NCI-H128 (cell line): ENCODE data around the gene PSMA8.
A peak's percentile ranks its signal among the peaks of the same experiment; 100 is the strongest.
"Not testable (repeated sequence)": the region's sequence is repeated elsewhere in the genome, so short reads cannot be mapped to it uniquely, and the experiment has no call there.

Experiments used
- DNase-seq: peaks from one replicate; lab custom pipeline; 2025; ENCODE audit not compliant: unreplicated experiment; lab: John Stamatoyannopoulos, UW

Gene PSMA8

DNA sequence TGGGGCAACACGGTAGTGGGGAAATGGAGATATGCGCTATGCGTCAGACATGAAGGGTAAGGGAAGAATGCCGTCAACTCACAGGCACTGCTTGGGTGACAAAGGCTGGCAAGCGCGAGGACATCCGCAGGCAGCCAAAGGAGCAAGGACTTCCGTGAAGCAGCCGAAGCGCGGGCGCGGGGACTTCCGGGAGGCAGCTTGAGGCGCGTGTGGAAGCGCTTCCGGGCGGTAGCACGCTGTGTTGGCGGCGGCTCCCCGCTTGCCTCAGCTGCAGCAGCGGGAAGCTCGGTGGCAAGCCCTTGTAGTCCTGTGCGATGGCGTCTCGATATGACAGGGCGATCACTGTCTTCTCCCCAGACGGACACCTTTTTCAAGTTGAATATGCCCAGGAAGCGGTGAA, at the start of gene PSMA8:
TSS of gene PSMA8 (plus strand) at position 218 of the 400 bp plus-strand sequence. CDS start at position 315, 97 bp downstream.
- no peak for DNase-seq

DNA sequence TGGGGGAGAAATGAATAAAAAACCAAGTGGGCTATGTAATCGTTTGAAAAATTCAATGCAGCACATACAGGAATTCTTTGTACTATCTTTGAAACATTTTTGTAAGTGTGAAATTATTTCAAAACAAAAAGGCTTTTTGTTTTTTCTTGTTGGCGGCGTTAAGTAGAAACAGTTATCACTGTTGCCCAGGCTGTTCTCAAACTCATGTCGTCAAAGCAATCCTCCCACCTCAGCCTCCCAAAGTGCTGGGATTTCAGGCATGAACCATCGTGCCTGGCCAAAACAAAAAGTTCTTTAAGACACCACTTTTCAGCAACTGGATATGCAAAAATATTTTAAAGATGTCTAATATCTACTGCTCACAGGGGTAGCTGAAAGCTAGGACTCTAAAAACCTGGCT, 48.6 kb upstream of the PSMA8 start:
- no peak for DNase-seq

DNA sequence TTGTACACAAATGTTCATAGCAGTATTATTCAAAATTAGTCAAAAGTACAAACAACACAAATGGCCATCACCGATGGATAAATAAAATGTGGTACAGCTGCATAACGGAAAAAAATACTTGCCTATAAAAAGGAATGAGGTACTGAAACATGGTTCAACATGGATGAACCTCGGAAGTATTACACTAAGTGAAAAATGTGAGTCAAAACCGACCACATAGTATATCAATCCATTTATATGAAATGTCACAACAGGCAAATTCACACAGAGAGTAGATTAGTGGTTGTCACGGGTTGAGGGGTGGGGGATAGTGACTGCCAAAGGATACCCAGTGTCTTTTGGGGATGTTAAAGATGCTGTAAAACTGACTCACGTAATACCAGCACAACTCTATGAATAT, 46.7 kb upstream of the PSMA8 start:
- DNase-seq, result no peak

- DNase-seq, result no peak
Measured at GRCh38 chr18:26088487-26088886, 45.2 kb upstream of the PSMA8 start.

GRCh38 chr18:26089293-26090129, 44.2 kb upstream of the PSMA8 start:
- no peak for DNase-seq

- DNase-seq, result peak; percentile 87
Measured at GRCh38 chr18:26090130-26091046, 43.3 kb upstream of the PSMA8 start, which contains the start of gene SS18. Gene SS18 (minus strand): TSS chr18:26090613. CDS start chr18:26090569, 44 bp downstream.

DNA sequence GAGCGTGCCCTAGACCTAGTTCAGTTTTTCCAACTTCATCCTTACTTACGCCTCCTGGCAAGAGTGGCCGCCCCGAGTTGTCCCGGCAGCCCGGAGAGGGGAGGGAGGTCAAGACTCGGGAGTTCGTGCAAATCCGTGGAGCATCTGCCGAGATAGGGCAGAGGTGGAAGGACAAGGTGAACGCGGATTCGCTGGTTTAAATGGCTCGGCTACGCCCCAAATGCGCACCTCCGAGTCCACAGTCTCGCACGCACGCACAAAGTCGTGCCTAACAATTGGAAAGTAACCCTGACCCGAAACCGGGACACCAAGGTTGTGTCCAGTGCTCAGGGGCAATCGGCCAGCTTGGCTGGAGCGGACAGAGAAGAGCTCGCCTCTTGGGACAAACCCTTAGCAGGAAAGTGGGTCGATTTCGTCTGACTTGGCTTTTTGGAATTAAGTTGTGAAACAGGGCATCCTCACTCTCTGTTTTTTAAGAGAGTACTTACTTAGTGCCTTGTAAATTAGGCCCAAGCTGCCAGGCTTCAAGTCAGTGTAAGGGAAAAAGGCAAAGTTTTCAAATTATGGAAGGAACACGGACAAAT, 42.5 kb upstream of the PSMA8 start:
- no peak for DNase-seq

DNA sequence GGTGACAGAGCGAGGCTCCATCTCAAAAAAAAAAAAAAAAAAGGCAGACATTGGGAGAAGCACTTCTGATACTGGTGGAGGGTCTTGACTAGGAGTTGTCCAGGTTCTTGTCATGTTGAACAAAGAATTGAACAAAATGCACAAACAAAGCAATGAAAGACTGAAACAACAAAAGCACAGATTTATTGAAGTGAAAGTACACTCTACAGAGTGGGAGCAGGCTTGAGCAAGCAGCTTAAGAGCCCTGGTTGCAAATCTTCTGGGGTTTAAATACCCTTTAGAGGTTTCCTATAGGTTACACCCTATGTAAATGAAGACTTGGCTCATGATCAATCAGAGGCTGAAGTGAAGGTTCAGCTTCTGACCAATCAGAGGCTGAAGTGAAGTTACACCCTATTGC, 36.8 kb upstream of the PSMA8 start:
- no peak for DNase-seq

DNA sequence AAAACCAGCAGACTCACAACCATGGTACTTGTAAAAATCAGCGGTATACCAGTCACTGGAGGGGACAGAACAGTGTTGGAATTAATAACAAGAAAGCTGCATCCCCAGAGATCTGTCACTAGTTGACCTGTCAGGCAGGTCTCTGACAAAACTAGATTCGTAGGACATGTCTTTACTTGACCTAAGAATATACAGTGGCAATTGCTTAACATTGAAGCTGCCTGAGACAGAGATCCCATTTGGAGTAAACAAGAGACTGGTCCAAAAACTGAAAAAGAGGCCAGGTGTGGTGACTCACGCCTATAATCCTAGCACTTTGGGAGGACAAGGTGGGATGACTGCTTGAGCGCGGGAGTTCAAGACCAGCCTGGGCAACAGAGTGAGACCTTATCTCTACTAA, 36.1 kb upstream of the PSMA8 start:
- DNase-seq, result no peak

GRCh38 chr18:26103579-26103978, 30.1 kb upstream of the PSMA8 start:
- DNase-seq, result no peak

DNA sequence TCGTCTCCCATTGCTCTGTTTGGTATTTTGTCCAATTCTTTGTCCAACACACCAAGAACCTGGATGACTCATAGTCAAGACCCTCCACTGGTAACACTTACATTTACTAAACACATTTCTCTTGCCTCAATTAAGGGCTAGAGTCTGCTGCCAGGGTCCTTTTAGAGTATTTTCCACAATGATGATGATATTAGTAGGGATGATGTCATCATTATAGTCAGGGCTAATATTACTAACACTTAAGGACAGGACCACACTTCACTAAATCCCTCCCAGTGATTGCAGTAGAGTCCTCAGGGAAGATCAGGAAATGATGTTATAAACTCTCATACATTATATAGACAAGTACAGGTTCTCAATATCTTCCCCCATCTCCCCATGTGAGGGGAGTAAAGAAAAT, 29.6 kb upstream of the PSMA8 start:
- DNase-seq, result no peak

GRCh38 chr18:26119246-26119645, 14.4 kb upstream of the PSMA8 start:
- no peak for DNase-seq

DNA sequence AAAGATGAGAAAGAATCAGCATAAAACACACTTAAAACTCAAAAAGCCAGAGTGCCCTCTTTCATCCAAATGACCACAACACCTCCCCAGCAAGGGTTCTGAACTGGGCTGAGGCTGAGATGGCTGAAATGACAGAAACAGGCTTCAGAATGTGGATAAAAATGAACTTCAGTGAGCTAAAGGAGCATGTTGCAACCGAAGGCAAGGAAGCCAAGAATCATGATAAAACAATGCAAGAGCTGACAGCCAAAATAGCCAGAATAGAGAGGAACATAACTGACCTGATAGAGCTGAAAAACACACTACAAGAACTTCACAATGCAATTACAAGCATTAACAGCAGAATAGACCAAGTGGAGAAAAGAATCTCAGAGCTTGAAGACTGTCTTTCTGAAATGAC, 12.2 kb upstream of the PSMA8 start:
- no peak for DNase-seq

GRCh38 chr18:26121994-26122393, 11.7 kb upstream of the PSMA8 start:
- not testable (repeated sequence) for DNase-seq

GRCh38 chr18:26127786-26128185, 5.9 kb upstream of the PSMA8 start:
- DNase-seq, result no peak

DNA sequence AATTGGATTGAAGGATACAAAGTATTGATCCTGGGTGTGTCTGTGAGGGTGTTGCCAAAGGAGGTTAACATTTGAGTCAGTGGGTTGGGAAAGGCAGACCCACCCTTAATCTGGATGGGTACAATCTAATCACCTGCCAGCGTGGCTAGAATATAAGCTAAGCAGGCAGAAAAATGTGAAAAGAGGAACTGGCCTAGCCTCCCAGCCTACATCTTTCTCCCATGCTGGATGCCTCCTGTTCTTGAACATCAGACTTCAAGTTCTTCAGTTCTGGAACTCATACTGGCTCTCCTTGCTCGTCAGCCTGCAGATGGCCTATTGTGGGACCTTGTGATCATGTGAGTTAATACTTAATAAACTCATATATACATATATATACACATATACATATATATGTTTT, 5.5 kb upstream of the PSMA8 start:
- not testable (repeated sequence) for DNase-seq

DNA sequence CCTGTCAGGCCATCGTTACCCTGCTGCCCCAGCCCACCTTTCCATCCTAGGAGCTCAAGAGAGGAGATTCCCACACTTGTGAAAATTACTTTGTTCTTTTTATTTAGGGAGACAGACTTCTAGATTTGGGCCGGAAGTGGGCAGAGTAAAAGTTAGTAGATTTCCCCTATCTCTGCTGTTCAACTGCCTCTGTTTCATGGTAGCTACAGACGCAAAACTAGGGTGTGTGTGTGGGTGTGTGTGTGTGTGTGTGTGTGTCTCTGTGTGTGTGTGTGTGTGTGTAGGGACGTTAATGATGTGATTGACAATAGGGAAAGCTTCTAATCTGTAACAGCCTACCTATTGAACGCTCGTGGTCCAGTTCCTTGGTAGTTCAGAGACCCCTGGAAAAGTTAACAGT, 438 bp downstream of the PSMA8 start:
- DNase-seq, result no peak

DNA sequence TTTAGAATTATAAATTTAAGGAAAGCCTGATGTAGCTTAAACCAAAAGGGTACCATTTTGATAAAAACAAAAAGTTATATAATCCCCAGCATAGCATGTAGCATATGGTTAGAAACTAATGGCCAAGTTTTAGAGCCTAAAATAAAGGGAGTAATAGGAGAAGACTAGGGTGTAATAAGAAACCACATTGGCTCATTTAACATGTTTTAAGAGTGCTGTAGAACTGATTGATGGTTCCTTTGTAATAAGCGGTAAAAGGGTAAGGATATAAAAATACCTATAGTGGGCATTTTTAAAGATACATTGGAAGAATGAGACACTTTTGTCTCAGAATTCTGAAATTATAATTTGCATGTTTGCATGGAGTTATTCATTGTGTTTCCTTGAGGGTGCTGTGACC, 1.9 kb downstream of the PSMA8 start:
- DNase-seq, result no peak

DNA sequence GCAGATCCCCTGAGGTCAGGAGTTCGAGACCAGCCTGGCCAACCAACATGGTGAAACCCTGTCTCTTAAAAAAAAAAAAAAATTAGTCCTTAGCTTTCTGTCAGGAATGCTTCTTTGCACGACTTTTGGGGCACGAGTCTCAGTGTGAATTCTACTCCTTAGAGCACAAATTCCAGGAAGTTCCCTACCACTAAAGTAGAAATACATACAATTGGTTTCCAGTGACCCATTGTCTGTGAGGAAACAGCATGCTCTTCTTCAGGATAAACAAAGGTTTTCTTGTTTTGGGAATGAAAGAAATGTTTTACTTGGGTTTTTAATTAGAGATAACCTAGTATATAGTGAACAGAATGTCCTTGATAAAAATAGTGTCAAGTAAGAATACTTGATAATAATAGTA, 23.7 kb downstream of the PSMA8 start:
- no peak for DNase-seq

- DNase-seq, result no peak
Measured at GRCh38 chr18:26159353-26159752, 25.7 kb downstream of the PSMA8 start.

DNA sequence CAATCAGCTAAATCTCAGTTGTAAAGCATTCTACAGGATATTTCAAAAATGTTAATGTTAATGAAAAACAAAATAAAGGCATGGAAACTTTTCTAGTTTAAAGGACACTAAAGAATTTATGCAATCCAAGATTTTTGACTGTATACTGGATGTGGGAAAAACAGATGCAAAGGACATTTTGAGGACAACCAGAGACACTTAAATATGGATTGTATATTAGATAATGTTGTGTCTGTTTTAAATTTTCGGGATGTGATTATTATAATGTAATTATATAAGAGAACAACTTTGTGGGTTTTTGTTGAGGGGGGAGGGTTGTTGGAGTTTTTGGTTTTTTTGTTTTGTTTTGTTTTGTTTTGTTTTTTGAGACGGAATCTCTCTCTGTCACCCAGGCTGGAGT, 30.9 kb downstream of the PSMA8 start:
- DNase-seq, result no peak

GRCh38 chr18:26167592-26167991, 33.9 kb downstream of the PSMA8 start:
- not testable (repeated sequence) for DNase-seq
